Kidney epithelial cell (primary cell): ENCODE results near the gene TIMM22. TPM values are rescaled to one million over a fixed set of nuclear protein-coding genes. Genes with fewer than 3 reads are reported as not detected.

Experiments
- DNase-seq: peaks from one replicate; pipeline ENCODE4 v3.0.0-alpha.2; 2010; ENCODE audit warnings: low read depth
- H3K27me3 ChIP-seq: 2 replicates; pipeline ENCODE4 v1.6.0; 2011; ENCODE audit warnings: low read length; ENCODE audit not compliant: control insufficient read depth, insufficient read depth
- H3K36me3 ChIP-seq: 2 replicates; pipeline ENCODE4 v1.5.1; 2011; ENCODE audit warnings: low read length; ENCODE audit not compliant: control insufficient read depth, insufficient read depth
- H3K4me3 ChIP-seq: 2 replicates; pipeline ENCODE4 v1.5.1; 2011; ENCODE audit warnings: low read depth, mild to moderate bottlenecking, control low read depth, low read length
- CTCF ChIP-seq: IDR thresholded peaks from 2 replicates; pipeline ENCODE4 v1.5.1; 2011; ENCODE audit warnings: mild to moderate bottlenecking, moderate library complexity, low read length, control low read depth, inconsistent platforms; ENCODE audit not compliant: insufficient read depth, poor library complexity, severe bottlenecking
- total RNA-seq: library from RNA; depleted of rRNA; stranded (reverse); fragments of >200 nt; gene quantifications from 2 replicates; pipeline ENCODE4 v1.2.3, GENCODE V29; 2015

Gene TIMM22
- total RNA-seq, 1 donor from 2014 or later, result 17.9 TPM

GRCh38 chr17:1037238-1037879 is 40.4 kb downstream of the TIMM22 start:
- Histone ChIP-seq H3K4me3 (no peak overlapping the region), H3K36me3 (no peaks in the 10 kb centered on the region), H3K27me3 (no peaks in the 10 kb centered on the region)
- TF ChIP-seq CTCF, result no peak
- no peak for DNase-seq

DNA sequence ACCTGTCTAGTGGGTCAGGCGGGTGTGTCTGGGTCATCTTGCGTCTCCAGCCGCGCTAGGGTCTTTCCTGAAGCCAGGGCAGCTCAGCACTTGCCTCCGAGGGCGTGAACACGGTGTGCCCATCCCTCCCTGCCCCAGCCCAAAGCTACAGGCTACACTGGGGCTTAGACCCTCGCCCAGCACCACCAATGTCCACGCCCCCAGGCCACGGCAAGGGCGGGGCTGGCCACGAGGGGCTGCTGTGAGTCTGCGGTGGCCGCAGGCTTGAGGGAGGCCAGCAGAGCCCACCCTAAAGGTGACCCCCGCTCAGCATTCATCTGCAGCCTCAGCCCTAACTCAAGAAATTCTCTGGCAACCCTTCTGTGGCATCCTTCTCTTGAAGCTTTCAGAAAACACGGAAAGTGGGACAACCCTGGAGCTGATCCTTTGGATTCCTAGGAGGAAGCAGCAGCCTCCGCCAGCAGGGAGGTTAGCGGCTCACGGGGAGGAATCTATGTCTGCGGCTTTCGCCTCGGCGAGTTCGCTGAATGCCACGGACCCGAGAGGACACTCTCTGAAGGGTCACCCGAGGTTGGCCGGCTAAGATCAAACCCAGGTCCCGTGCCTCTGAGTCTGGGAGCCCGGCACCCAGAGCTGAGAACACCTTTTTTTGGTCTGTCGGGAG is 41.7 kb downstream of the TIMM22 start:
- no peak for DNase-seq
- no peak for TF ChIP-seq CTCF

GRCh38 chr17:1039123-1039507 is 42.2 kb downstream of the TIMM22 start:
- no peaks in the 10 kb centered on the region for H3K27me3 ChIP-seq
- TF ChIP-seq CTCF, result no peak
- no peaks in the 10 kb centered on the region for H3K36me3 ChIP-seq
- no peak overlapping the region for H3K4me3 ChIP-seq
- DNase-seq, result no peak

More for the DNA sequence above, 41.7 kb downstream of the TIMM22 start:
- H3K4me3 ChIP-seq, result no peak overlapping the region
- no peaks in the 10 kb centered on the region for H3K27me3 ChIP-seq
- no peaks in the 10 kb centered on the region for H3K36me3 ChIP-seq

- no peaks in the 10 kb centered on the region for H3K27me3 ChIP-seq
- no peaks in the 10 kb centered on the region for H3K36me3 ChIP-seq
- TF ChIP-seq CTCF, result no peak
- H3K4me3 ChIP-seq, result no peak overlapping the region
- no peak for DNase-seq
Observed at GRCh38 chr17:1039511-1040215, 42.7 kb downstream of the TIMM22 start.

GRCh38 chr17:1040216-1040600 is 43.3 kb downstream of the TIMM22 start:
- Histone ChIP-seq H3K27me3 (no peaks in the 10 kb centered on the region), H3K4me3 (no peak overlapping the region), H3K36me3 (no peaks in the 10 kb centered on the region)
- no peak for TF ChIP-seq CTCF
- no peak for DNase-seq
